Stimulated activated naive CD8-positive, alpha-beta T cell treated with anti-CD3 and anti-CD28 coated beads, Interleukin-15, Interleukin-2, amounts not matched to agents 100 ng/mL and 50 ng/mL, for 24 hours (primary cell): ENCODE data around the gene CD200.
"Not testable (repeated sequence)": the region's sequence is repeated elsewhere in the genome, so short reads cannot be mapped to it uniquely, and the experiment has no call there.

ENCODE experiments used
- H3K27ac Mint-ChIP-seq: one replicate; pipeline ENCODE4 v1.8.0; 2021; ENCODE audit warnings: mild to moderate bottlenecking, mixed read lengths
- H3K27me3 Mint-ChIP-seq: one replicate; pipeline ENCODE4 v1.8.0; 2021; ENCODE audit warnings: mixed read lengths
- H3K36me3 Mint-ChIP-seq: one replicate; pipeline ENCODE4 v1.8.0; 2021; ENCODE audit warnings: low read depth, mixed read lengths
- H3K4me1 Mint-ChIP-seq: one replicate; pipeline ENCODE4 v1.8.0; 2021; ENCODE audit warnings: low read depth, mixed read lengths
- H3K4me3 Mint-ChIP-seq: one replicate; pipeline ENCODE4 v1.8.0; 2021; ENCODE audit warnings: mild to moderate bottlenecking, mixed read lengths
- H3K9me3 Mint-ChIP-seq: one replicate; pipeline ENCODE4 v1.8.0; 2021; ENCODE audit warnings: mixed read lengths

Gene CD200

DNA sequence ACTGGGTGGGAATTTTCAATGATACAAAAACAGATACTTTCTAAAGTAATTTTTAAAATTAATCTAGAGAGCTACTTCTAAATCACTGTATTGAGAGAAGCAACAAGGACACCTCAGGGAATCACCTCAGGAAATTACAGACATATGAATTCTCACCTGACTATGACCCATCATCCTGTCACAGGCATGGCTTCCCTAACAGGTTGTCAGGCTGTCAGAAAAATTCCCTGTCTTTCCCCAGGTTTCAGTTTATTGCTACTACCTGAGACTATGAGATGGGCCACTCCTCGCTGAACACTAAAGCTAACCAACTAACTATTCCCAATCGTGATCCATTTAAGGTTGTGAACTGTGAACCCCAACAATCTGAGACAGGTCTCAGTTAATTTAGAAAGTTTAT lies 66.1 kb downstream of the CD200 start:
- H3K27ac Mint-ChIP-seq = no peak overlapping the region
- no peak overlapping the region for H3K4me3 Mint-ChIP-seq
- H3K4me1 Mint-ChIP-seq = peaks cover 20% of the 10 kb centered on the region
- H3K9me3 Mint-ChIP-seq = no peaks in the 10 kb centered on the region
- H3K36me3 Mint-ChIP-seq = no peaks in the 10 kb centered on the region
- no peaks in the 10 kb centered on the region for H3K27me3 Mint-ChIP-seq

- not testable (repeated sequence) for H3K36me3 Mint-ChIP-seq, H3K27me3 Mint-ChIP-seq, H3K9me3 Mint-ChIP-seq, H3K4me3 Mint-ChIP-seq, H3K27ac Mint-ChIP-seq
- peaks cover 18% of the 10 kb centered on the region for H3K4me1 Mint-ChIP-seq
Observed at GRCh38 chr3:112399554-112399953, 66.6 kb downstream of the CD200 start.

DNA sequence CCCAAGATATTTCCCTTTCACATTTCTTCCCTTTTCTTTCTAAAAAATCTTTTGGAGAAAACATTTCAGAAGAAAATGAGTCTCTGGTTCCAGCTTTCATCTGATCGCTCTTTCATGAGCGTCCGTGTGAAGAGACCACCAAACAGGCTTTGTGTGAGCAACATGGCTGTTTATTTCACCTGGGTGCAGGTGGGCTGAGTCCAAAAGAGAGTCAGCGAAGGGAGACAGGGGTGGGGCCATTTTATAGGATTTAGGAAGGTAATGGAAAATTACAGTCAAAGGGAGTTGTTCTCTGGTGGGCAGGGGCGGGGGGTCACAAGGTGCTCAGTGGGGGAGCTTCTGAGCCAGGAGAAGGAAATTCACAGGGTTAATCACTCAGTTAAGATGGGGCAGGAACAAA lies 67.4 kb downstream of the CD200 start:
- not testable (repeated sequence) for H3K9me3 Mint-ChIP-seq, H3K27ac Mint-ChIP-seq, H3K27me3 Mint-ChIP-seq, H3K36me3 Mint-ChIP-seq, H3K4me3 Mint-ChIP-seq
- H3K4me1 Mint-ChIP-seq = peaks cover 18% of the 10 kb centered on the region

- no peaks in the 10 kb centered on the region for H3K9me3 Mint-ChIP-seq
- H3K36me3 Mint-ChIP-seq = no peaks in the 10 kb centered on the region
- H3K4me3 Mint-ChIP-seq = no peak overlapping the region
- peaks cover 28% of the 10 kb centered on the region for H3K4me1 Mint-ChIP-seq
- no peak overlapping the region for H3K27ac Mint-ChIP-seq
- no peaks in the 10 kb centered on the region for H3K27me3 Mint-ChIP-seq
Observed at GRCh38 chr3:112401617-112402016, 68.7 kb downstream of the CD200 start.

GRCh38 chr3:112403103-112403502 lies 70.1 kb downstream of the CD200 start:
- Mint-ChIP-seq H3K4me1 (peaks cover 36% of the 10 kb centered on the region), H3K36me3 (no peaks in the 10 kb centered on the region), H3K27me3 (no peaks in the 10 kb centered on the region), H3K4me3 (no peak overlapping the region), H3K27ac (no peak overlapping the region), H3K9me3 (no peaks in the 10 kb centered on the region)

GRCh38 chr3:112404924-112405549 lies 72.1 kb downstream of the CD200 start:
- peaks cover 31% of the 10 kb centered on the region for H3K4me1 Mint-ChIP-seq
- H3K4me3 Mint-ChIP-seq, H3K9me3 Mint-ChIP-seq, H3K27me3 Mint-ChIP-seq, H3K36me3 Mint-ChIP-seq: not testable (repeated sequence)
- H3K27ac Mint-ChIP-seq = peak overlapping the region; percentile 72

GRCh38 chr3:112405845-112406244 lies 72.9 kb downstream of the CD200 start:
- peaks cover 31% of the 10 kb centered on the region for H3K4me1 Mint-ChIP-seq
- H3K27me3 Mint-ChIP-seq = no peaks in the 10 kb centered on the region
- H3K4me3 Mint-ChIP-seq = no peak overlapping the region
- H3K36me3 Mint-ChIP-seq = no peaks in the 10 kb centered on the region
- peak overlapping the region; percentile 72 for H3K27ac Mint-ChIP-seq
- H3K9me3 Mint-ChIP-seq = no peaks in the 10 kb centered on the region

GRCh38 chr3:112407214-112407887 lies 74.4 kb downstream of the CD200 start:
- H3K27ac Mint-ChIP-seq = peak overlapping the region; percentile 78
- H3K9me3 Mint-ChIP-seq = no peaks in the 10 kb centered on the region
- H3K27me3 Mint-ChIP-seq = no peaks in the 10 kb centered on the region
- H3K4me3 Mint-ChIP-seq = no peak overlapping the region
- H3K4me1 Mint-ChIP-seq = peaks cover 32% of the 10 kb centered on the region
- no peaks in the 10 kb centered on the region for H3K36me3 Mint-ChIP-seq

GRCh38 chr3:112407888-112408702 lies 75.1 kb downstream of the CD200 start:
- Mint-ChIP-seq H3K27me3 (no peaks in the 10 kb centered on the region), H3K4me1 (peaks cover 39% of the 10 kb centered on the region), H3K9me3 (no peaks in the 10 kb centered on the region), H3K27ac (peak overlapping the region; percentile 9), H3K36me3 (no peaks in the 10 kb centered on the region), H3K4me3 (no peak overlapping the region)

DNA sequence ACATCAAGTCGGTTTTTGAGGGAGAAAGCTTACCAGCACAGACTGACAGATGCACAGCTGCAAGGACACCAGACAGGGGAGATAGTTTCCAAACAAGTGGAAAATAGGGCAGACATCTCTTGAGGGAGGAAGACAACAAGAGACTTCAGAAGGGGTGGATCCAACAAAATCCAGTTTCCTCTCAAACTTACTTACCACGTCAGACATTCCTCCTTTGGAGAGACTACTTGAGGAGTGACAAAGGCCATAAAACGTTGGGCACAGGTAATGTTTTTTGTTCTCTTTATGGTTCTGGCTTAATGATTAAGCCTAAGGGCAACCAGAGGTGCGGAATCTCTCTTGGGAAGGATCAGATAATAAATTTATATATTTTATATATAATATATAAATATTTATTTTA lies 76.1 kb downstream of the CD200 start:
- no peaks in the 10 kb centered on the region for H3K36me3 Mint-ChIP-seq
- H3K9me3 Mint-ChIP-seq = no peaks in the 10 kb centered on the region
- no peaks in the 10 kb centered on the region for H3K27me3 Mint-ChIP-seq
- peaks cover 43% of the 10 kb centered on the region for H3K4me1 Mint-ChIP-seq
- H3K27ac Mint-ChIP-seq = no peak overlapping the region
- no peak overlapping the region for H3K4me3 Mint-ChIP-seq

DNA sequence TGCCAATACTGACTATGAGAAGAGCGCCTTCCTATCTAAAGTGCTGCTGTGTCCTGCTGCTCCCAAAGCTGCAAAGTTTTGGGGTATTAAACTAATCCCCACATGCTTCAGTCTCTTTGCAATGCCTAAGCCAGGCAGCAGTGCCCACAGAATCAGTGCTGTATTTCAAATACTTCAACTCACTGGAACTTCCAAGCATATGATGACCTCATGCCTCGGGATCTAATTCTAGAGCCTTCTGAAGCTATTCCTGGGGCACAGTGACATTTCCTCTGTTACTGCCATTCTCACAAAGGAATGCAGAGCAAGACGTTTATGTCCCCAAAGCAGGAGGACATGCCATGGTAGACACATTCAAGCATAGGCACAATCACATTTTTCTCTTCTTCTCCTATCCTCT lies 78.5 kb downstream of the CD200 start:
- Mint-ChIP-seq H3K27ac (no peak overlapping the region), H3K27me3 (no peaks in the 10 kb centered on the region), H3K4me1 (peaks cover 28% of the 10 kb centered on the region), H3K9me3 (peaks cover 4% of the 10 kb centered on the region), H3K4me3 (no peak overlapping the region), H3K36me3 (no peaks in the 10 kb centered on the region)
